Right atrium auricular region (tissue), 2 donors: ENCODE data around the gene RAI14. TPM values are rescaled to one million over a fixed set of nuclear protein-coding genes. Genes with fewer than 3 reads are reported as not detected.
A peak's percentile ranks its signal among the peaks of the same experiment; 100 is the strongest.

Experiments used
- DNase-seq: peaks from one replicate; pipeline ENCODE4 v3.0.0-alpha.2; 2019; ENCODE audit warnings: low spot score
- H3K27ac ChIP-seq, 2 donors: fragments of 200-600 bp; sonication (generic); 1 replicate in 1 of 2; 2 replicates in 1 of 2; pipeline ENCODE4 v1.5.1; 2016 to 2019
- H3K27me3 ChIP-seq, 2 donors: fragments of 200-600 bp; sonication (generic); one replicate each; pipeline versions ENCODE4 v1.5.1 to v1.6.0; 2017 to 2019
- H3K36me3 ChIP-seq: fragments of 200-600 bp; sonication (generic); one replicate; pipeline ENCODE4 v1.5.1; 2016
- H3K4me1 ChIP-seq, 2 donors: fragments of 200-600 bp; sonication (generic); one replicate each; pipeline versions ENCODE4 v1.5.1 to v1.6.0; 2017 to 2019
- H3K4me3 ChIP-seq, 2 donors: fragments of 200-600 bp; sonication (generic); 1 replicate in 1 of 2; 2 replicates in 1 of 2; pipeline ENCODE4 v1.5.1; 2017 to 2019; ENCODE audit warnings: mild to moderate bottlenecking in 1 of 2, moderate library complexity in 1 of 2
- H3K9me3 ChIP-seq, 2 donors: fragments of 200-600 bp; sonication (generic); one replicate each; pipeline ENCODE4 v1.5.1; 2019
- CTCF ChIP-seq, 2 donors: fragments of 200-600 bp; sonication (generic); IDR thresholded peaks; one replicate each; pipeline ENCODE4 v1.5.1; 2019; ENCODE audit warnings: antibody characterized with exemption in 2 of 2
- total RNA-seq, 2 donors: library from RNA; depleted of rRNA; stranded (reverse); fragments of >200 nt; gene quantifications; one replicate each; pipeline ENCODE4 v1.1.0, GENCODE V29; 2016

The RAI14 gene
- total RNA-seq, 2 donors from 2014 or later, result 14.0 to 21.3 TPM

- Histone ChIP-seq H3K4me3 (peak within 1 kb of the TSS; percentile 70 to 77), H3K4me1 (peaks cover 0 to 4% of the 10 kb centered on the region in 2 donors), H3K9me3 (no peaks in the 10 kb centered on the region), H3K27me3 (no peaks in the 10 kb centered on the region), H3K36me3 (no peaks in the 10 kb centered on the region), H3K27ac (peak within 1 kb of the TSS; percentile 45 to 59)
- no peak for TF ChIP-seq CTCF (IDR thresholded peaks at IDR 0.05)
- DNase-seq, result peak; percentile 89
Observed at GRCh38 chr5:34838785-34839714, 182.9 kb downstream of the RAI14 start, which contains the start of gene TTC23L. Gene TTC23L, plus strand, starts transcription at chr5:34839164. Its CDS starts 1,508 bp downstream, at chr5:34840672.

GRCh38 chr5:34841816-34842215 is 185.7 kb downstream of the RAI14 start:
- no peaks in the 10 kb centered on the region for H3K27me3 ChIP-seq
- no peaks in the 10 kb centered on the region for H3K9me3 ChIP-seq

GRCh38 chr5:34842554-34842953 is 186.4 kb downstream of the RAI14 start:
- Histone ChIP-seq H3K4me3 (no peak overlapping the region), H3K27me3 (no peaks in the 10 kb centered on the region), H3K9me3 (no peaks in the 10 kb centered on the region), H3K4me1 (peaks cover 0 to 4% of the 10 kb centered on the region in 2 donors), H3K27ac (no peak overlapping the region), H3K36me3 (no peaks in the 10 kb centered on the region)
- DNase-seq, result no peak
- no peak for TF ChIP-seq CTCF (IDR thresholded peaks at IDR 0.05)

More at GRCh38 chr5:34841816-34842215, 185.7 kb downstream of the RAI14 start:
- DNase-seq, result no peak
- Histone ChIP-seq H3K4me1 (peaks cover 0 to 4% of the 10 kb centered on the region in 2 donors), H3K27ac (no peak overlapping the region), H3K4me3 (no peak overlapping the region), H3K36me3 (no peaks in the 10 kb centered on the region)
- TF ChIP-seq CTCF (IDR thresholded peaks at IDR 0.05), result no peak

- TF ChIP-seq CTCF (IDR thresholded peaks at IDR 0.05), result no peak
- no peak overlapping the region for H3K4me3 ChIP-seq
- no peaks in the 10 kb centered on the region for H3K36me3 ChIP-seq
- no peaks in the 10 kb centered on the region for H3K9me3 ChIP-seq
- DNase-seq, result no peak
- H3K4me1 ChIP-seq, result peaks cover 0 to 2% of the 10 kb centered on the region in 2 donors
- H3K27ac ChIP-seq, result no peak overlapping the region
- H3K27me3 ChIP-seq, result no peaks in the 10 kb centered on the region
Observed at GRCh38 chr5:34843497-34843896, 187.4 kb downstream of the RAI14 start.

GRCh38 chr5:34844106-34844505 is 188.0 kb downstream of the RAI14 start:
- Histone ChIP-seq H3K4me3 (no peak overlapping the region), H3K27me3 (no peaks in the 10 kb centered on the region), H3K4me1 (no peaks in the 10 kb centered on the region), H3K36me3 (no peaks in the 10 kb centered on the region), H3K27ac (no peak overlapping the region), H3K9me3 (no peaks in the 10 kb centered on the region)
- no peak for DNase-seq
- no peak for TF ChIP-seq CTCF (IDR thresholded peaks at IDR 0.05)
